Osteoblast (primary cell): ENCODE results near the gene C1orf141. TPM values are rescaled to one million over a fixed set of nuclear protein-coding genes. Genes with fewer than 3 reads are reported as not detected.

ENCODE experiments used
- DNase-seq: peaks from one replicate; pipeline ENCODE4 v3.0.0; 2011; ENCODE audit warnings: low spot score, mixed read lengths; ENCODE audit not compliant: insufficient read length; ENCODE audit errors: missing footprints
- H2AFZ ChIP-seq: 2 replicates; pipeline ENCODE4 v1.6.0; 2011; ENCODE audit warnings: mild to moderate bottlenecking, low read length
- H3K27ac ChIP-seq: 2 replicates; pipeline ENCODE4 v1.5.1; 2011; ENCODE audit warnings: mild to moderate bottlenecking, low read depth, low read length, moderate library complexity
- H3K27me3 ChIP-seq: 2 replicates; pipeline ENCODE4 v1.6.0; 2012; ENCODE audit warnings: mild to moderate bottlenecking, control low read depth, inconsistent platforms, low read length, moderate library complexity; ENCODE audit not compliant: insufficient read depth
- H3K36me3 ChIP-seq: 2 replicates; pipeline ENCODE4 v1.5.1; 2011; ENCODE audit warnings: mild to moderate bottlenecking, low read length, control low read depth, moderate library complexity; ENCODE audit not compliant: insufficient read depth
- H3K4me1 ChIP-seq: 2 replicates; pipeline ENCODE4 v1.5.1; 2011; ENCODE audit warnings: mild to moderate bottlenecking, low read length, control low read depth, moderate library complexity; ENCODE audit not compliant: insufficient read depth
- H3K4me2 ChIP-seq: 2 replicates; pipeline ENCODE4 v1.6.0; 2011; ENCODE audit warnings: mild to moderate bottlenecking, low read length; ENCODE audit not compliant: insufficient read depth
- H3K4me3 ChIP-seq: fragments of 200-600 bp; sonication (generic); 3 replicates; pipeline ENCODE4 v1.5.1; 2012; ENCODE audit warnings: mild to moderate bottlenecking, low read length, inconsistent platforms; ENCODE audit not compliant: insufficient read depth
- H3K79me2 ChIP-seq: 2 replicates; pipeline ENCODE4 v1.6.0; 2012; ENCODE audit warnings: mild to moderate bottlenecking, low read length, control low read depth, inconsistent platforms; ENCODE audit not compliant: insufficient read depth
- H3K9me3 ChIP-seq: 2 replicates; pipeline ENCODE4 v1.5.1; 2011; ENCODE audit warnings: low read depth, low read length, control low read depth
- H4K20me1 ChIP-seq: 2 replicates; pipeline ENCODE4 v1.6.0; 2012; ENCODE audit warnings: mild to moderate bottlenecking, low read length, control low read depth; ENCODE audit not compliant: insufficient read depth
- total RNA-seq: library from RNA; depleted of rRNA; stranded (reverse); fragments of >200 nt; gene quantifications from 2 replicates; pipeline ENCODE4 v1.2.3, GENCODE V29; 2012
- TF ChIP-seq, protein P1 (sequence below): IDR thresholded peaks from 2 replicates; pipeline ENCODE4 v1.5.1; 2011; ENCODE audit warnings: mild to moderate bottlenecking, low read depth, low read length, moderate library complexity; ENCODE audit errors: extremely low read depth

C1orf141 gene
- total RNA-seq, 1 donor: not detected

DNA sequence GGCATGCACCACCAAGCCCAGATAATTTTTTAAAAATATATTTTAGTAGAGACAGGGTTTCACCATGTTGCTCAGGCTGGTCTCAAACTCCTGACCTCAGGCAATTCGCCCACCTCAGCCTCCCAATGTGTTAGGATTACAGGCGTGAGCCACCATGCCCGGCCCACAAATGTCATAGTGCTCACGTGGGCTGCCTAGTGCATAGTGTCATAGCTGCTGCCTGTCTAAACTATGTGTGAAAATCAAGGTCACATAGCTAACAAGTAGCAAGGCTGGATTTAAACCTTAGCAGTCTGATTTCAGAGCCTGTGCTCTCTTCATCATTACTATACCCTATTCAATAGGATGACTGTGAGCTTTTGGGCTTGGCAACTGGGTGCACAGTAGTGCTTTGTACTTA lies 10.3 kb downstream of the C1orf141 start:
- Histone ChIP-seq H3K4me1 (no peaks in the 10 kb centered on the region), H2AFZ (no peak overlapping the region), H3K9me3 (no peaks in the 10 kb centered on the region), H3K27me3 (no peaks in the 10 kb centered on the region), H3K4me3 (no peak overlapping the region), H3K36me3 (no peaks in the 10 kb centered on the region), H3K4me2 (no peak overlapping the region), H3K79me2 (no peaks in the 10 kb centered on the region), H3K27ac (no peak overlapping the region), H4K20me1 (no peaks in the 10 kb centered on the region)
- TF ChIP-seq, protein P1, sequence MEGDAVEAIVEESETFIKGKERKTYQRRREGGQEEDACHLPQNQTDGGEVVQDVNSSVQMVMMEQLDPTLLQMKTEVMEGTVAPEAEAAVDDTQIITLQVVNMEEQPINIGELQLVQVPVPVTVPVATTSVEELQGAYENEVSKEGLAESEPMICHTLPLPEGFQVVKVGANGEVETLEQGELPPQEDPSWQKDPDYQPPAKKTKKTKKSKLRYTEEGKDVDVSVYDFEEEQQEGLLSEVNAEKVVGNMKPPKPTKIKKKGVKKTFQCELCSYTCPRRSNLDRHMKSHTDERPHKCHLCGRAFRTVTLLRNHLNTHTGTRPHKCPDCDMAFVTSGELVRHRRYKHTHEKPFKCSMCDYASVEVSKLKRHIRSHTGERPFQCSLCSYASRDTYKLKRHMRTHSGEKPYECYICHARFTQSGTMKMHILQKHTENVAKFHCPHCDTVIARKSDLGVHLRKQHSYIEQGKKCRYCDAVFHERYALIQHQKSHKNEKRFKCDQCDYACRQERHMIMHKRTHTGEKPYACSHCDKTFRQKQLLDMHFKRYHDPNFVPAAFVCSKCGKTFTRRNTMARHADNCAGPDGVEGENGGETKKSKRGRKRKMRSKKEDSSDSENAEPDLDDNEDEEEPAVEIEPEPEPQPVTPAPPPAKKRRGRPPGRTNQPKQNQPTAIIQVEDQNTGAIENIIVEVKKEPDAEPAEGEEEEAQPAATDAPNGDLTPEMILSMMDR: no peak
- DNase-seq: no peak

DNA sequence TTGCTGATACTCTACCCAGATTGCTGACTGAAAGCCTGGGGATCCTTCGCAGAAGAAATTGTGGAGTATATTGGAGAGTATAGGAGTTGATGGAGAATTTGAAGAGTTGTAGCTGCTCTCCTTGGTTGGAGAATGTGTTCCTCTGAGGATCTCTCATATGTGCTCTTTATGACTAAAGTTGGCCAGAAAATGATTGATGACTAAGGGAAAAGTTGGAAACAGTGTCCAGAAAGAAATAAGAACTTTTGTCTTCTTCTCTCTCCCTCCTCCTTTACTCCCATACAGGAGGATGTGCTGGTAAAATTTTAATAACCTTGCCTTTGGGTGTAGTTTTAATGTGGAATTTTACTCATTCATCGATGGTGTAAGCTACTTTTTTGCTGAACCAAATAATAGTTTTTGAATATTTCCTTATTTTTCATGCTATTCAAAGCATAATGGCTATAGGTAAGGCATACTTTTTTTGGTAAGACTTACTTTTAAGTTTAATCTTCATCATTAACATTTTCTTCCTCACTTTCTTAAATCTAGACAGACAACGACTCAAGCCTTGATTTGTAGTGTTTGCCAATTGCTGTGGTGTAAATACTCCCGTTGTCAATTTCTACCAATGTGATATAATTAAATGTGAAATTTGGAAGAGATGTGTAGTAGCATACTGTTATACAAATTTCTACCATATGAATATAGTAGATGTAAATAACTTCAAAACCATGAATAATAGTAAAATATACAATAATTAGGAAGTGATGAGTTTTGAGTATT lies 13.7 kb downstream of the C1orf141 start:
- H2AFZ ChIP-seq: no peak overlapping the region
- no peak overlapping the region for H3K27ac ChIP-seq
- H3K4me3 ChIP-seq: no peak overlapping the region
- DNase-seq: no peak
- no peaks in the 10 kb centered on the region for H4K20me1 ChIP-seq
- H3K4me1 ChIP-seq: no peaks in the 10 kb centered on the region
- H3K27me3 ChIP-seq: no peaks in the 10 kb centered on the region
- H3K36me3 ChIP-seq: no peaks in the 10 kb centered on the region
- H3K9me3 ChIP-seq: no peaks in the 10 kb centered on the region
- H3K79me2 ChIP-seq: no peaks in the 10 kb centered on the region
- TF ChIP-seq, protein P1: no peak
- H3K4me2 ChIP-seq: no peak overlapping the region

DNA sequence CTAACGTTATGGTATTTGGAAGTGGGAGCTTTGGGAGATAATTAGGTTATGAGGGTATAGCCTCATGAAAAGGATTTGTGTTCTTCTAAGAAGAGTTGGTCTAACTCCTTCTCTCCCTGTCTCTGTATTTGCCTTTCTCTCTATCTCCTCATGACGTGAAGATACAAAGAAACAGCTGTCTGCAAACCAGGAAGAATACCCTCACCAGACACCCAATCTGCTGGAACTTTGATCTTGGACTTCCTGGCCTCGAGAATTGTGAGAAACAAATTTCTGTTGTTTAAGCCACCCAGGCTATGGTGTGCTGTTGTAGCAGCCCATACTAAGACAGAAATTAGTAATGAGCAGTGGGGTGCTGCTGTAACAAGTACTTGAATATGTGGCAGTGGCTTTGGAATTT lies 16.1 kb downstream of the C1orf141 start:
- TF ChIP-seq, protein P1: no peak
- no peak for DNase-seq

DNA sequence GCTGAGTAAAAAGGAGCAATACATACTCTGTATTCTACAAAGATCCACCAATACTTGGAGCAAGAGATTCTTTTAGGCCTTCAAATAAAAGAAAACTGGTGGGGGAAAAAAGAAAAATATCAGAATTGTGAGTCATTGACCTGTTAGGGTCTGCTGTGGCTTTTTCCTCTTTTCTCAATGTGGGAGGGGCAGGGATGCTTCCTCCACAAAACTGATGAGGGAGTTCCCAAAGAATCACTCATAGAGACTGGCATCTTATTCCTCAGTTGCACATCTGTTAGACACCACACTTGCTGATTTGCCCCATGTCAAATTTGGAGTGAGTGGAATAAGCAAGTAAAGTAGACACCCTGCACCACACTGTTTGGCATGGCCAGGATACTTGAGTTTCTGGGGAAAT lies 16.6 kb downstream of the C1orf141 start:
- Histone ChIP-seq H3K36me3 (no peaks in the 10 kb centered on the region), H3K4me1 (no peaks in the 10 kb centered on the region), H3K4me3 (no peak overlapping the region), H3K27me3 (no peaks in the 10 kb centered on the region), H3K4me2 (no peak overlapping the region), H4K20me1 (no peaks in the 10 kb centered on the region), H3K9me3 (no peaks in the 10 kb centered on the region), H3K79me2 (no peaks in the 10 kb centered on the region), H3K27ac (no peak overlapping the region), H2AFZ (no peak overlapping the region)
- TF ChIP-seq, protein P1: no peak
- no peak for DNase-seq

More for the DNA sequence above, 16.1 kb downstream of the C1orf141 start:
- no peak overlapping the region for H3K4me2 ChIP-seq
- H3K79me2 ChIP-seq: no peaks in the 10 kb centered on the region
- H3K4me1 ChIP-seq: no peaks in the 10 kb centered on the region
- no peaks in the 10 kb centered on the region for H3K9me3 ChIP-seq
- H4K20me1 ChIP-seq: no peaks in the 10 kb centered on the region
- no peaks in the 10 kb centered on the region for H3K27me3 ChIP-seq
- H3K4me3 ChIP-seq: no peak overlapping the region
- no peak overlapping the region for H3K27ac ChIP-seq
- H3K36me3 ChIP-seq: no peaks in the 10 kb centered on the region
- no peak overlapping the region for H2AFZ ChIP-seq
